ENCODE data around the gene ABR.

DNA sequence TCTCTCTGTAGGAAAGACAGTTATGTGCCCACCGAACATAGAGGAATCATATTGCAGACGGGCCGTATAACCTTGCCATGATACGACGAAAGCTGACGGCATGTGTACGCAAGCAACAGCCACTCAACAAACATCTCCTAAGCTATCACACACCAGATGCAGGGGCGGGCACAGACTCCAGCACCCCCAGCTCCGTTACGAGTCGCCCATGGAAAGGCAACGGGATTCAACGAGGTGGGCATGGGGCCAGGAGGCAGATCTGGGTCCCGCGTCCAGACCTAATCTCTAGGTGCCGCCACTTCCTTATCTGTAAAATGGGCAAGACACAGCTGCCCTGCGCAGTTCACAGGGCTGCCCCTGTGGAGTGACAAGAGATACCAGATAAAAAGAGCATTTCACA, 35.6 kb downstream of the ABR start:
- TF ChIP-seq, protein P1, sequence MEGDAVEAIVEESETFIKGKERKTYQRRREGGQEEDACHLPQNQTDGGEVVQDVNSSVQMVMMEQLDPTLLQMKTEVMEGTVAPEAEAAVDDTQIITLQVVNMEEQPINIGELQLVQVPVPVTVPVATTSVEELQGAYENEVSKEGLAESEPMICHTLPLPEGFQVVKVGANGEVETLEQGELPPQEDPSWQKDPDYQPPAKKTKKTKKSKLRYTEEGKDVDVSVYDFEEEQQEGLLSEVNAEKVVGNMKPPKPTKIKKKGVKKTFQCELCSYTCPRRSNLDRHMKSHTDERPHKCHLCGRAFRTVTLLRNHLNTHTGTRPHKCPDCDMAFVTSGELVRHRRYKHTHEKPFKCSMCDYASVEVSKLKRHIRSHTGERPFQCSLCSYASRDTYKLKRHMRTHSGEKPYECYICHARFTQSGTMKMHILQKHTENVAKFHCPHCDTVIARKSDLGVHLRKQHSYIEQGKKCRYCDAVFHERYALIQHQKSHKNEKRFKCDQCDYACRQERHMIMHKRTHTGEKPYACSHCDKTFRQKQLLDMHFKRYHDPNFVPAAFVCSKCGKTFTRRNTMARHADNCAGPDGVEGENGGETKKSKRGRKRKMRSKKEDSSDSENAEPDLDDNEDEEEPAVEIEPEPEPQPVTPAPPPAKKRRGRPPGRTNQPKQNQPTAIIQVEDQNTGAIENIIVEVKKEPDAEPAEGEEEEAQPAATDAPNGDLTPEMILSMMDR (IDR thresholded peaks at IDR 0.05): no peak
- no peak for TF ChIP-seq ZFX (IDR thresholded peaks at IDR 0.05; ENCODE audit: borderline replicate concordance)

Measured in 22Rv1 (cell line).